ENCODE measurements around the gene TNFRSF11A.

TNFRSF11A gene

GRCh38 chr18:62384068-62384467 lies 59.0 kb downstream of the TNFRSF11A start:
- DNase-seq (ENCODE audit: low read depth) = no peak

GRCh38 chr18:62384610-62385097 lies 59.5 kb downstream of the TNFRSF11A start:
- DNase-seq (ENCODE audit: low read depth) = no peak

DNA sequence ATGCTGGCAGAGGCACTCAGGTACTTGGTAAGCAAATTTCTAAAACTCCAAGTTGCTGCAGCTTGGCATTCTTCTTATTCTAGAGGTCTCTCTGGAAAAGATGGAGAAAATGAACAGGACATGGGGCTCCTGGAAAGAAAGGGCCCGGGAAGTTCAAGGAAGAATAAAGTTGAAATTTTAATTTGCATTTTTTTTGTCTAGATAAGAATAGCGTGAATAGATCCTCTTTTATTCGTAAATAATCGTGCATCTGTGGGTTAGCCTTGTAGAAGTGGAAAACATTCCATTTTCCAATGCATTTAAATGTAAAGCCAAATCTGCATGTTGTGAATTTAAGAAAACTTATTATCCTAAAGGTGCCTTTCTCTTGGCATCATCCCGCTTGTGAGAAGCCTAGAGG lies 61.0 kb downstream of the TNFRSF11A start:
- DNase-seq (ENCODE audit: low read depth) = no peak

GRCh38 chr18:62386601-62387000 lies 61.5 kb downstream of the TNFRSF11A start:
- DNase-seq (ENCODE audit: low read depth) = no peak

GRCh38 chr18:62387257-62387656 lies 62.1 kb downstream of the TNFRSF11A start:
- no peak for DNase-seq (ENCODE audit: low read depth)

DNA sequence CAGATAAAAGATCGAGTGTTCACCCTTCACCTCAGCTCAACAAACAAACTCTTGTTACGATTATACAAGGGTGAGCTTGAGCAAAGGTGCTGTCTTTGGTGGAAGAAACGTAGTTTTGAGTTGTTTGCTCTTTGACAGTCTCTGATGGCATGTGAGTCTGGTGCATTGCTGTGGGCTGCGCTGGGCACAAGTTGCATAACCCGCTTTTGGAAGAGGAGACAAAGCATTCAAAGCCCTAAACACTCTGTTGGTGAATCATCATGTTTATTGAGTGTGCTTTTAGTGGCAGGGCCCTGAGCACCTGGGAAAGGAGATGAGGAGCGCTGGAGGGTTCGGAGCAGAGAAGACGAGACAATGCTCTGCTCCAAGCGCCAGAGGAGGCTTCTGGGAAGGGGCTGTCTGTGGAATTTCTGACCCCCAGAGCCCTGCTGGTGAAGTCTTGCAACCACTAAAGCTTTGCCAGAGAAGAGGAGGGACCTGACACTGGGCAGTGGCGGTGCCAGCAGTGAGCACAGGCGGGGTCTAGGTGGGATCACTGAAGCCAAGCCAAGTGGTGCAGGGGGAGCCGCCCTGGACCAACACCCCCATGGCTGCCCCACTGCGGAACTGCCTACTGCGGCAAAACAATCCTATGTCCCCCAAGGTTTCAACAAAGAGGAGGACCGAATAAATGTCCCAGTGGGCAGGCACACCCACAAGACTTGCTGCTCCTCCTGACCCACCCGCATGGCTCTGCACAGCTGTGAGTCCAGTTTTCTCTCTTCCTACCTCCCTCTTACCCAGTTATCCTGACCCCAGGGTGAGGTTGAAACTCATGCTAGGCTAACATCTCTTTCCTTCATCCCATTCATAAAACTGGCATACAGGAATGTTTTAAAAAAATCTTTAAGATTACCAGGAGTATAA lies 64.0 kb downstream of the TNFRSF11A start:
- no peak for DNase-seq (ENCODE audit: low read depth)

- no peak for DNase-seq (ENCODE audit: low read depth)
These were observed 64.8 kb downstream of the TNFRSF11A start for GRCh38 chr18:62389761-62390481.

DNA sequence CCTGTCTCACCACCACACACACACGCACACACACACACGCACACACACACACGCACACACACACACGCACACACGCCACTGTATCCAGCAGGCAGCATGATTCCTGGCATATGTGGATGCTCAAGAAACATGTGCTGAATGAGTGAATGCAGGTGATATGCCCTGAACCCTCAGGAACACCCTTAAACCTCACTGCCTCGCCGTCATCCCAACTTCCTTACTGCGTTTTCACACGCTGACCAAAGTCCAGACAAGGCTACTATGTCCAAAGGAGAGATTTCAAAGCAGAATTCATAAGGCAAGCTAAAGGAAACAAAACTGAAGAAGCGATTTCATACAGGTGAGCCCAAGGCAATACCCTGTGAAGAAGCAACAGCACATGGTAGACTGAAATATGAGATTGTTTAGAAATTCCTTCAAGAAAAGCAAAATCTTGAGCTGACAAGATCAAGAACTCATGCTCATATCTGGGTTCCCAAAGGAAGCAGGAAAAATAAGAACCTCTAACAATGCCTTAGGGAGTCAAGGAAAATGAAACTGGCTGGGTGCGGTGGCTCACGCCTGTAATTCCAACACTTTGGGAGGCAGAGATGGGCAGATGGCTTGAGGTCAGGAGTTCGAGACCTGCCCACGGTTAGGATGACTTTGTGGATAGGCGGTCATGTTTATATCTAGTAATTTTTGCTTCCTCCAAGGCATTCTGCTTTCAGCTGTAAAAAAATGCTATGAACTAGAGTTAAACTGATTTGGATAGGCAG lies 69.1 kb downstream of the TNFRSF11A start:
- no peak for DNase-seq (ENCODE audit: low read depth)

DNA sequence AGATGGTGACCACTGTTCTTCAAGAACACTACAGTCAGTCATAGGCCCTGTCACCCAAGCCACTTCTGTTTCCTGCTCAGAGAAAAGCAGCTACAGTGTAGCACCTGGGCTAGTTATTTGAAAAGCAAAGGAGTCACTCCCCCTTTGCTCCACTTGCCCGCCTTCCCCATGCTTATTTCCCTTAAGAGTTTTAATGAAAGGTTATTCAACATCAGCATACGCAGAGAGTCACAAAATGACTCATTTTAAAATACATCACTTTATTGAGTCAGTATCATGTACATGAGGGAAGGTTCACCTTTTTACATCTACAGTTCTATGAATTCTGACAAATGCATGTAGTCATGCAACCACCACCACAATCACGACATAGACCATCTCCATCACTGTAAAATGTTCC lies 71.3 kb downstream of the TNFRSF11A start:
- no peak for DNase-seq (ENCODE audit: low read depth)

DNA sequence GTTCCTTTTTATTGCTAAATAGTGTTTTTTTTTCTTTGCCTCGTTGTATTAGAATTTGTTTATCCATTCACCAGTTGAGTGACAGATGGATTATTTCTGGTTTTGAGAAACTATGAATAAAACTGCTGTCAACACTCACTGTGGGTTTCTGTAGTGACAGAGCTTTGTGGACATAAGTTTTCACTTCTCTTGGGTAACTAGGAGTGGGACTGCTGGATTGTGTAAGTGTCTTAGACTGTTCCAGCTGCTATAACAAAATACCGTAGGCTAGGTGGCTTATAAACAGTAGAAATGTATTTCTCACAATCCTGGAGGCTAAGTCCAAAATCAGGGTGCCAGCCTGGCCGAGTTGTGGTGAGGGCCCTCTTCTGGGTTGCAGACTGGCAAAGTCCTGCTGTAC lies 71.9 kb downstream of the TNFRSF11A start:
- no peak for DNase-seq (ENCODE audit: low read depth)

DNA sequence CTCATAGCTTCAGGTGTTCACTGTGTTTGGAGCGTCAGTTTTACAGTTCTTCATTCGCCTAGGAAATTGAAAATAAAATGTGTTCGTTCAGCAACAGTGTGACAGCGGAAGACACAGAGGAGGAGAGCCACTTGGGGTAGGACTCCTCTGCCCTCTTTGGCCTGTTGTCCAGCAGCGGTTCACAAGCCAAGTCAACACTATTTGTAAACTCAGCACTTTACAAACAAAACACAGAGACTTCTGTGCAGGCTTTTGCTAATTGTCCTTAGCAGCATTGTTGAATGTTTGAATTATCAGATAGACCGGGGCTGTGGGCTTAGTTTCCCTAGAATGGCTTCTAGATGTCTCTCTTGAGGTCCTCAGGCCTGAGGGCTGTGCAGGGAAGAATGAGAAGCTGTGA lies 73.2 kb downstream of the TNFRSF11A start:
- no peak for DNase-seq (ENCODE audit: low read depth)

GRCh38 chr18:62399276-62399675 lies 74.2 kb downstream of the TNFRSF11A start:
- no peak for DNase-seq (ENCODE audit: low read depth)

- no peak for DNase-seq (ENCODE audit: low read depth)
These were observed 74.7 kb downstream of the TNFRSF11A start for GRCh38 chr18:62399781-62400308.

DNA sequence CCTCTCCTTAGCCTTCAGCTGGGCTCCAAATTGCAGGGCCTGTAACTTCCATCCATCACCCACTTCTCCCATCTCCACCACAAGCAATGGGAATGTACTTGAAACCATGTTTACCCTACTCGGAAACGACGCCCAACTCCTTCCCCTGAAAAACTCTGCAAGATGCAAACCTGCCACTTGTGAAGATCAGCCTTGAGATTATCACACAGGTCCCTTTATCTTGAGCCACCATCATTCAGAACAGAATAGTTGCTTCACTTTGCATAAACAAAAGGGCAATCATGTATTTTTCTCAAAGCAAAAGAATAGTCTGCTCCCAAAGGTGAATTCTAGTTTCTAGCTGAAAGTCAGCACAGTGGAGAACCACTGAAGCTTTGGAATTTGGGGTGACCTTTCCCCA lies 75.8 kb downstream of the TNFRSF11A start:
- no peak for DNase-seq (ENCODE audit: low read depth)

DNA sequence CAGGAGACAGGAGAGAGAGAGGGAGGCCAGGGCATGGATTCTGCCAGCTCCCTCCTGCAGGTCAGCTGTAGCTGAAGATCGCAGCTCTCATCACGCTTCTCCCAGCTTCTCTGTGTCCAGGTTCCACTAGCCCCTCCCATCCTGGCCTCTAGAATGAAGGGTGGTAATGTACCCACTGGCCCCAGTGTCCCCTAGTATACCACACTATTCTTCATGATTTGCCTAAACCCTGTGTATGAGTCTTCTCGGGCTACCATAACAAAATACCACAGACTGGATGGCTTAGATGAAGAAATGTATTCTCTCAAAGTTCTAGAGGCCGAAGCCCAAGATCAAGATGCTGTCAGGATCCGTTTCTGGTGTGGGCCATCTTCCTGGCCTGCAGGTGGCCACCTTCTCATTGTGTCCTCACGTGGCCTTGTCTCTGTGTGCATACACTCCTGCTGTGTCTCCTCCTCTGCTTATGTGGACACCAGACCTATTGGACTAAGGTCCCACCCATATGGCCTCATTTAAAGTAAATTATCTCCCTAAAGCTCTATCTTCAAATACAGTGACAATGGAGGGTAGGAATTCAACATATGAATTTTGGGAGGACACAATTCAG lies 77.3 kb downstream of the TNFRSF11A start:
- no peak for DNase-seq (ENCODE audit: low read depth)

GRCh38 chr18:62403120-62403519 lies 78.0 kb downstream of the TNFRSF11A start:
- no peak for DNase-seq (ENCODE audit: low read depth)

GRCh38 chr18:62404881-62405280 lies 79.8 kb downstream of the TNFRSF11A start:
- no peak for DNase-seq (ENCODE audit: low read depth)

- no peak for DNase-seq (ENCODE audit: low read depth)
These were observed 82.5 kb downstream of the TNFRSF11A start for GRCh38 chr18:62407660-62408059.

DNA sequence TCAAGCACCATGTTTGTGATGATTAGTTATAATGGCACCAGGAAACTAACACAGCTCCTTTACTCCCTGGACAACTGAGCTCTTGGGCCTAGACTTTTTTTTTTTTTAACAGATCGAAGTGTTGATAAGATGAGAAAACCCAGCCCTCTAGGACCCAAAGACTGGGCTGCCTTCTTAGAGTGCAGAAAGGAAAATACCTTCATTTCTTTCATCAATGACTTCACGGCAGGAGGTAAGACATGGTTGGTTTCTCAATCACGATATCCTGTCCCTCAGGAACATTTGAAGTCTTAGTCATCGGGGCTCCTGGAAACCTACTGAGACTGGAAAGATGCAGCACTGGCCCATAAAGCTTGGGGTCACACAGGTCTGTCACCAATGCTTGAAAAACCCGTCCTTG lies 84.7 kb downstream of the TNFRSF11A start:
- DNase-seq (ENCODE audit: low read depth) = no peak

- DNase-seq (ENCODE audit: low read depth) = no peak
These were observed 87.3 kb downstream of the TNFRSF11A start for GRCh38 chr18:62412231-62412979.

GRCh38 chr18:62413206-62413605 lies 88.1 kb downstream of the TNFRSF11A start:
- DNase-seq (ENCODE audit: low read depth) = no peak

Data from stimulated activated CD8-positive, alpha-beta memory T cell treated with anti-CD3 and anti-CD28 coated beads, Interleukin-15, amount 100 ng/mL, for 24 hours (primary cell).